ENCODE measurements around the gene WRAP73. TPM values are rescaled to one million over a fixed set of nuclear protein-coding genes. Genes with fewer than 3 reads are reported as not detected.

Gene WRAP73
- total and polyA plus RNA-seq, 9 of the 15 experiments (the other 6 are each of a cell fraction or from before 2014, with no cell fraction given), result 4.3 to 51.8 (median 30.1) TPM

- TF ChIP-seq E4F1 (CRISPR knock-in tag; IDR thresholded peaks at IDR 0.05; ENCODE audit: borderline replicate concordance), result no peak
- TF ChIP-seq EP400 (IDR thresholded peaks at IDR 0.05), result no peak
- TF ChIP-seq ZNF253 (CRISPR knock-in tag; conservative IDR thresholded peaks at IDR 0.05), result no peak
- TF ChIP-seq TBP (optimal IDR thresholded peaks at IDR 0.05; ENCODE audit: low read depth, low read length), result no peak
- no peak for TF ChIP-seq CREB3 (tag; conservative IDR thresholded peaks at IDR 0.05; ENCODE audit: low read depth)
- no peak for TF ChIP-seq TBL1XR1 (IDR thresholded peaks at IDR 0.05; ENCODE audit: low read length in 2 of 2)
- TF ChIP-seq ETV1 (tag; conservative IDR thresholded peaks at IDR 0.05; ENCODE audit: low read depth), result no peak
- no peak for TF ChIP-seq E2F3 (CRISPR knock-in tag; IDR thresholded peaks at IDR 0.05)
- no peak for TF ChIP-seq MTA1 (IDR thresholded peaks at IDR 0.05; ENCODE audit: borderline replicate concordance)
- peak; percentile 43 for TF ChIP-seq HMGN3 (IDR thresholded peaks at IDR 0.05; ENCODE audit: borderline replicate concordance, extremely low read depth, insufficient read length, low read depth, low read length)
- no peak for TF ChIP-seq ZNF146 (CRISPR knock-in tag; IDR thresholded peaks at IDR 0.05; ENCODE audit: unreplicated experiment)
- TF ChIP-seq CUX1 (CRISPR knock-in tag; IDR thresholded peaks at IDR 0.05), result no peak
- no peak for TF ChIP-seq PCBP2 (IDR thresholded peaks at IDR 0.05; ENCODE audit: low read depth, low read length, poor library complexity, severe bottlenecking)
- no peak for TF ChIP-seq NEUROD1 (IDR thresholded peaks at IDR 0.05; ENCODE audit: borderline replicate concordance, low read depth, low read length, partially characterized antibody)
- TF ChIP-seq XRCC4 (IDR thresholded peaks at IDR 0.05; ENCODE audit: extremely low read depth, insufficient read depth, insufficient read length), result no peak
- TF ChIP-seq SFPQ (IDR thresholded peaks at IDR 0.05; ENCODE audit: low read depth, low read length), result no peak
Measured at GRCh38 chr1:3625151-3625907, 24.6 kb downstream of the WRAP73 start (continued).
